T47D (cell line): Measurements from ENCODE around the gene ERCC1.
"Not testable (repeated sequence)": the region's sequence is repeated elsewhere in the genome, so short reads cannot be mapped to it uniquely, and the experiment has no call there.

ENCODE experiments used
- DNase-seq, 2 experiments: peaks; one replicate each; pipeline versions ENCODE4 v3.0.0 to v3.0.0-alpha.2; 2011 to 2012; ENCODE audit warnings: low read depth in 1 of 2, low spot score in 1 of 2
- JUND ChIP-seq: IDR thresholded peaks from 2 replicates; pipeline ENCODE4 v1.6.1; 2012; ENCODE audit warnings: low read depth
- in situ Hi-C: cut with HindIII; loops from 2 replicates; pipeline ENCODE4 v1.10.0; 2016; ENCODE audit warnings: low sequenced_read_pairs, low pct_unique_long_range_greater_than_20kb

The ERCC1 gene

GRCh38 chr19:45417151-45417550 lies 6.6 kb downstream of the ERCC1 start:
- TF ChIP-seq JUND = no peak
- no peak for DNase-seq
- in situ Hi-C loops = no loop called here

GRCh38 chr19:45414468-45414867 lies 9.2 kb downstream of the ERCC1 start:
- DNase-seq = no peak
- no peak for TF ChIP-seq JUND
- in situ Hi-C loops = no loop called here

GRCh38 chr19:45413497-45413896 lies 10.2 kb downstream of the ERCC1 start:
- TF ChIP-seq JUND = no peak
- in situ Hi-C loops = no loop called here
- DNase-seq = no peak

GRCh38 chr19:45410330-45410729 lies 13.4 kb downstream of the ERCC1 start:
- in situ Hi-C loops, DNase-seq: not testable (repeated sequence)

- in situ Hi-C loops = no loop called here
- no peak for TF ChIP-seq JUND
- no peak for DNase-seq
These were observed 14.2 kb downstream of the ERCC1 start for GRCh38 chr19:45409557-45409920.

GRCh38 chr19:45408830-45409556 lies 14.7 kb downstream of the ERCC1 start:
- DNase-seq = no peak
- in situ Hi-C loops = no loop called here
- no peak for TF ChIP-seq JUND

GRCh38 chr19:45408121-45408520 lies 15.6 kb downstream of the ERCC1 start:
- TF ChIP-seq JUND = no peak
- no peak for DNase-seq
- in situ Hi-C loops = no loop called here

- DNase-seq, in situ Hi-C loops: not testable (repeated sequence)
These were observed 16.1 kb downstream of the ERCC1 start for GRCh38 chr19:45407585-45407984.

GRCh38 chr19:45407091-45407375 lies 16.7 kb downstream of the ERCC1 start:
- in situ Hi-C loops = no loop called here
- TF ChIP-seq JUND = no peak
- DNase-seq = no peak

- 0 out of 2 replicates have a peak, but pooled peaks have one; percentile 47 for TF ChIP-seq JUND
- in situ Hi-C loops = no loop called here
- DNase-seq = peak; percentile 82 to 90
These were observed 17.3 kb downstream of the ERCC1 start, which contains the start of gene POLR1G for GRCh38 chr19:45406226-45407090. TSS of gene POLR1G (plus strand) at chr19:45406644. CDS start at chr19:45406697, 53 bp downstream.

- peak; percentile 87 for TF ChIP-seq JUND
- in situ Hi-C loops = no loop called here
- peak; percentile 84 to 95 for DNase-seq
These were observed 18.1 kb downstream of the ERCC1 start for GRCh38 chr19:45405435-45406225.

GRCh38 chr19:45404557-45405434 lies 18.9 kb downstream of the ERCC1 start, which contains the start of gene PPP1R13L:
TSS of gene PPP1R13L (minus strand) at chr19:45405069. CDS start at chr19:45398318, 6,751 bp downstream.
- peak; percentile 87 to 95 for DNase-seq
- in situ Hi-C loops = no loop called here

More at GRCh38 chr19:45404557-45405434, 18.9 kb downstream of the ERCC1 start, which contains the start of gene PPP1R13L:
- TF ChIP-seq JUND = no peak
